Raji (cell line): ENCODE results near the gene SLC22A12.

ENCODE experiments used
- POLR2A ChIP-seq: IDR thresholded peaks from 2 replicates; pipeline ENCODE4 v1.6.1; 2011; ENCODE audit warnings: low read depth, low read length, control low read depth; ENCODE audit not compliant: insufficient read depth

The SLC22A12 gene

GRCh38 chr11:64607381-64607985, 16.5 kb downstream of the SLC22A12 start:
- no peak for TF ChIP-seq POLR2A

DNA sequence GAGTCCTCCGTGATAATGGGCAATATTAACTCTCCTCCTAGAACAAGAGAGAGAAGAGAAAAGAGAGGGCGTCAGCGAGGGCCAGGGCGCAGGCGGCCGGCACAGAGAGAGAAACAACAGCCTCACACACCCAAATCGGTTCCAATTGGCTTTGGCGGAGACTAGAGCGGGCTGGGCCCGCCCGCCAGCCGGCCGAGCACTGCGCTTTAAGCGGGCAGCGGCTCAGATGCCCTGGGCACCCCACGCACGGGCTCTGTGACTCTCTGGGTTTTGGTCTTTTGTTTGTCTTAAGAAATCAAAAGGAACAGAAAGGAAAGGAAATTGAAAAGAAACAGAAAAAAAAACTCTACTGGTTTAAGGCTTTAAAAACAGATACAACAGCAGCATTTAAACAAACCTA, 17.0 kb downstream of the SLC22A12 start:
- no peak for TF ChIP-seq POLR2A

DNA sequence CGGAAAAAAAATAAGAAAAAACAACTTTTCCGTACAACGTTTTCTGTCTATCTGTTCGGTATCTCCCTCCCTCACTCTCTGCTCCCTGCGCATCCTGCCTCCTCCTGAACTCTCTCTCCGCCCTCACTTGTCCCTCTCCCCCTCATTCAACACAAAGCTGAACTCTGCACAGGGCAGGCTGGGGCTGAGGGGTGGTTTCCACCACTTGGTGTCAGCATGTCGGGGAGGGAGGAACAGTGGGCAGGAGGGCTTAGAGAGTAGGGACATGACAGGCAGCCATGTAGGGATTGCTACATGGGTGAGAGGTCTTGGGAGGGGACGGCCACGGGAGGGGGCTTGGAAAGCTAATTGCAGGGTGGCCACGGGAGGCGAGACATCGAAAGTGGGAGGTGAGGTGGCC, 17.6 kb downstream of the SLC22A12 start:
- no peak for TF ChIP-seq POLR2A

DNA sequence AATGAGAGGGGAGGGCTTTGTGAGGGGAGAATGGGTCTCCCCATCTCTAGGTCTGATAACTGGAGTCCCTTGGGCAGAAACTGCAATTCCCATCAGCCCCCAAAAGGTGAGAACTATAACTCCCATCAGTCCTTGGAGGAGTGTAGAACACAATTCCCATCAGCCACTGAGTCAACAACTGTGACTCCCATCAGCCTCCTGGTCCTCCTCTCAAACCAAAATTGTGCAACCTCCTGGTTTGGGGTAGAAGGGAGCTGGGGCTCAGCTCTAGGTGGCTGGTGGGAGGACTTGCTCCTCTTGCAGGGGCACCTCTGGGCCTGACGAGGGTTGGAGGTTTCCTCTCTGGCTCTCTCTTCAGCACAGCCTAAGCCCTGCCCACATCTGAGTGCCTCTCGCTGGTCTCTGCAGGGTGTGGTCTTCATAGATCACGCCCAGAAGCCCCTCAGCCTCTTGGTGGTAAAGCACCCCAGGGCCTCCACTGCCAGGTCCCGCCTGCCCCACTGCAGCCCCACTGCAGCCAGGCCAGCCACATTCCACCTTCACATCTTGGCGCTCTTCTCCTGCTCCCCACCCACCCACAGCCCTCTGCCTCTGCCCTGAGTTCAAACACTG, 18.5 kb downstream of the SLC22A12 start:
- TF ChIP-seq POLR2A = no peak

DNA sequence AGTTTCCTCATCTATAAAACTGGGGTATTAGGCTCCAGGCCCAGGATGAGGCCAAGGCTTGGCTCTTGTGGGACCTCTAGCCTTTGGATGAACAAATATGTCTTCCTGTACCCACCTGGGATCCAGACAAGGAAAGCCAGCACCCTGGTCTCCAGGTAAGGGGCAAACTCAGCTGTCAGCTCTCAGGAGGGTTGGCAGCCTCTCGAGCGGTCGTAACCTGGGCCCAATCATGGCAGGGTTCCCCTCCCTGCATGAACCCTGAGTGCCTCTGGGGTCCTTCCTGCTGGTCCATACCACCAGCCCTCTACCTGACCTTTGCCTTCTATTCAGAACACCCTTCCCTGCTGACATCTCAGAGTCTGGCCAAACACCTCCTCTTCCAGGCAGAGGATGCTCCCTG, 19.6 kb downstream of the SLC22A12 start:
- no peak for TF ChIP-seq POLR2A

- TF ChIP-seq POLR2A = no peak
Observed at GRCh38 chr11:64611176-64611575, 20.2 kb downstream of the SLC22A12 start.

- TF ChIP-seq POLR2A = no peak
Observed at GRCh38 chr11:64611869-64612646, 21.0 kb downstream of the SLC22A12 start.

DNA sequence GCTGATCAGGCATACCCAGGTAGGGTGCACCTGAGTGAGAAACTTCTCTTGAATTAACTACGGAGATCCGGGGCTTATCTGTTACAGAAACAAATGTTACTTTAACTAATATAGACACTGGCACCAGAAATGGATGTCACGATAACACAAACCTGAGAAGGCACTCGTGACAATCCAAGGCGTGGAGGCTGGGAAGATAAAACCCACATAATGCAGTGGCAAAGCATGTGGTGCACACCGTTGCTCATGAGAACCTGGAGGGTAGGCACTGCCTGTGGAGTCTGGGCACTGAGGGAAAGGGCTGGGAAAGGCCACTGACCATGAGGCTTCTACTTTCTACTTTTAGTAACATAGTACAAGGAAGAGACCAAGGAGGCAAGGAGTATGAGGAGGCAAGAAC, 22.6 kb downstream of the SLC22A12 start:
- no peak for TF ChIP-seq POLR2A

DNA sequence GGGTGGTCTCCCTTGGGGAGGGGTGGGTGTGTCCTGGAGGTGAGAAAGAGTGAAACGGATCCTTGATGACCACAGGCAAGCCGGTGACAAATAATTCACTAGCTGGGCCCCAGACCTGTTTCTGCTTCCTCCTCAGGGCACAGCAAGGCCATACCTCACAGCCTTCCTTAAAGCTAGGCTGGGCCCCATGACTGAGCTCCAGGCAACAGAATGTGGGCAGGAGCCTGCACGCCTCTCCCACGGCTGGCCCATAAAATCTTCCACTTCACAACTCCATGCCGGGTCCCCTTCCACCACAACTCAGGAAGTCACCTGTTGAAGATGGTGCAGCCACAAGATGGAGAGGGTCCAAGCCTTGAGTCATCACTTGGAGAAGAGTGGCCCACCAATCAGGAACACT, 23.9 kb downstream of the SLC22A12 start:
- TF ChIP-seq POLR2A = no peak

DNA sequence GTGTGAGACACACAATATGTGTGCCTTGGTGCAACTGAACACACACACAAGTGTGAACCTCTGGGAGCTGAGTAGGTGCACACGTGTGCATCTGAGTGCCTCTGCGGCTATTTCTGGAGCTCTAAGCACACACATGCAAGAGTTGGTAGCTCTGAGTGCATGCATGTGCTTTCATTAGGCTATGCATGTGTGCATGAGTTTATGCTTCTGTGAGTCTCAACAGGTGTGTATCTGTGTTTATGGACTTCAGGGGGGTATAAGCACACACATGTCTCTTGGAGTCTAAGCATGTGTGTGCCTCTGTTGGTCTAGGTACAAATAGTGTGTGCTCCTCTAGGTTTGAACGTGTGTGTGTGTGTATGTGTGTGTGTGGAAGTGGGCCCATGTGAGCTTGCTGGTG, 25.8 kb downstream of the SLC22A12 start:
- no peak for TF ChIP-seq POLR2A

GRCh38 chr11:64619196-64619595, 28.2 kb downstream of the SLC22A12 start:
- no peak for TF ChIP-seq POLR2A

DNA sequence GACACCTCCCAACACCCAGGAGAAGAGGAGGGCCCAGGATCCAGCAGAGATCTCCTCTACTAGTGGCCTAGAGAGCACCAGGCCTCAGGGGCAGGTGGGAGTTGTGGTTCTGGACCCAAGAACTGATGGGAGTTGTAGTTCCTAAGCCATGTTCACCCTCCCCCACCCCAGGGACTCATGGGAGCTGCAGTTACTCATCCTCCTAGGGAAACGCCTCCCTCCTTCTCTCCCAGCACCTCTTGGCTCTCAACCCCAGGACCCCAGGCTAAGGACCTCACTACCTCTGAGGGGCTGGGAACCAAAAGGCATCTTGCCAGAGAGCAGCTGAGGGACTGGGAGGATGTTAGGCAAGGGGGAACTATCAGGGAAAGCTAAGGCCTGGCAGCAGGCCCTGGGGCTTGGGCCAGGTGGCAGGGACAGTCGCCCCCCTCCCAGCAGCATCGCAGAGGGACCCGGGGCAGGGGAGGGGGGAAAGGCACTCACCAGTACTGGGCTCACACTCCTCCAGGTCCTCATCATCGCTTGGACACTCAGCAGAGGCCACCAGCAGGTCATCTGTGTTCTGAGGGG, 28.9 kb downstream of the SLC22A12 start:
- TF ChIP-seq POLR2A = no peak

GRCh38 chr11:64620381-64620971, 29.5 kb downstream of the SLC22A12 start:
- TF ChIP-seq POLR2A = no peak

GRCh38 chr11:64621283-64622019, 30.4 kb downstream of the SLC22A12 start:
- TF ChIP-seq POLR2A = no peak

DNA sequence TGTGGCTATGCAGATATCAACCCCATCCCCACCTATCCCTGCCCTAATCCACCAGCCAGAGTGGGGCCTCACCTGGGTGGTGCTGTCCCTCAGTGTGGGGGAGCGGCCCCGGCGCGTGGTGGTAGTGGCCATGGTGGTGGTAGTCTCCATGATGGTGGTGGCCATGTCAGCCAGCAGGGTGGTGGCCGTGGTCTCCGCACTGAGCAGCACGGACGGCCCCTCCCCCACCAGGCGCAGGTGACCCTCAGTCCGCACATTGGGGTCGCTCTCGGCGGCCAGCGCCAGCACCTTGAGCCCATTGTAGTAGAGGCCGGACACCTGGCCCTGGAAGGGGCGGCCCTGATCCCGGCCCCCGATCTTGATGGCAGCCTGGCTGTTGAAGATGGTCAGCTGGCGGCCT, 31.7 kb downstream of the SLC22A12 start:
- TF ChIP-seq POLR2A = no peak
